GM12872 (cell line): ENCODE data around the gene DPF1.

Source experiments
- TF ChIP-seq, protein P1 (sequence below): IDR thresholded peaks from 3 replicates; pipeline ENCODE4 v1.5.1; 2011; ENCODE audit warnings: low read depth, mild to moderate bottlenecking, low read length, moderate library complexity; ENCODE audit not compliant: insufficient read depth

The DPF1 gene

DNA sequence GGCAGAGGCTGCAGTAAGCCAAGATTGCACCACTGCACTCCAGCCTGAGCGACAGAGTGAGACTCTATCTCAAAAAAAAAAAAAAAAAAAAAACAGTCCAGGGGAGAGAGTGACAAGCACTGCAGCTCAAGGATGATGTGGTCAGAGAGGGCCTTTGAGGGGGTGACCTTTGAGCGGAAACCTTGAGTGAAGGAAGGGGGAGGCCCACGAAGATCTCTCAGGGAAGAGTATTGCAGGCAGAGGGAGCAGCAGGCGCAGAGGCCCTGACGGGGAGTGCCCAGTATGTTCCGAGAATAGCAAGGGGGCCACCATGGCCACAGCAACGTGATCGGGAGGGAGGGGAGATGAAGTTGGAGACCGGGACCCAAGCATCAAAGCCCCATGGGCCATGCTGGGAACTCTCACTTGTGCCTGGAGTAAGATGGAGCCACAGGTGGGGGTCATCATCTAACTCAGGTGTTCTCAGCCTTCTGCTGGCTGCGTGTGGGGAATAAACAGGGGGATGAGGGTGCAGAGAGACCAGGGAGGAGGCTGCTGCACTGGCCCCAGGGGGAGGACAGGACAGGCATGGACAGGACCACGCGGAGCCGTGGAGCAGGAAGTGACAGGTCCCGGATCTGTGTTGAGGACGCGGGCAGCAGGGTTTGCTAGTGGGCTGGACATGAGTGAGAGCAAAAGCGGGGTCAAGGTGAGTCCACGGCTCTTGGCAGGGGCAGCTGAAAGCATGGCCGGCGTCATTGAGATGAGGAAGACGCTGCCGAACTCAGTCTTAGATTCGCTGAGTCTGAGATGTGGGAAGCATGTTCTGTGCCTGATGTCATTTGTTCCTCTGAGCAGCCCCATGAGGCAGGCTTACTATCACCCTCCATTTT is 60.4 kb downstream of the DPF1 start:
- TF ChIP-seq, protein P1, sequence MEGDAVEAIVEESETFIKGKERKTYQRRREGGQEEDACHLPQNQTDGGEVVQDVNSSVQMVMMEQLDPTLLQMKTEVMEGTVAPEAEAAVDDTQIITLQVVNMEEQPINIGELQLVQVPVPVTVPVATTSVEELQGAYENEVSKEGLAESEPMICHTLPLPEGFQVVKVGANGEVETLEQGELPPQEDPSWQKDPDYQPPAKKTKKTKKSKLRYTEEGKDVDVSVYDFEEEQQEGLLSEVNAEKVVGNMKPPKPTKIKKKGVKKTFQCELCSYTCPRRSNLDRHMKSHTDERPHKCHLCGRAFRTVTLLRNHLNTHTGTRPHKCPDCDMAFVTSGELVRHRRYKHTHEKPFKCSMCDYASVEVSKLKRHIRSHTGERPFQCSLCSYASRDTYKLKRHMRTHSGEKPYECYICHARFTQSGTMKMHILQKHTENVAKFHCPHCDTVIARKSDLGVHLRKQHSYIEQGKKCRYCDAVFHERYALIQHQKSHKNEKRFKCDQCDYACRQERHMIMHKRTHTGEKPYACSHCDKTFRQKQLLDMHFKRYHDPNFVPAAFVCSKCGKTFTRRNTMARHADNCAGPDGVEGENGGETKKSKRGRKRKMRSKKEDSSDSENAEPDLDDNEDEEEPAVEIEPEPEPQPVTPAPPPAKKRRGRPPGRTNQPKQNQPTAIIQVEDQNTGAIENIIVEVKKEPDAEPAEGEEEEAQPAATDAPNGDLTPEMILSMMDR: no peak

DNA sequence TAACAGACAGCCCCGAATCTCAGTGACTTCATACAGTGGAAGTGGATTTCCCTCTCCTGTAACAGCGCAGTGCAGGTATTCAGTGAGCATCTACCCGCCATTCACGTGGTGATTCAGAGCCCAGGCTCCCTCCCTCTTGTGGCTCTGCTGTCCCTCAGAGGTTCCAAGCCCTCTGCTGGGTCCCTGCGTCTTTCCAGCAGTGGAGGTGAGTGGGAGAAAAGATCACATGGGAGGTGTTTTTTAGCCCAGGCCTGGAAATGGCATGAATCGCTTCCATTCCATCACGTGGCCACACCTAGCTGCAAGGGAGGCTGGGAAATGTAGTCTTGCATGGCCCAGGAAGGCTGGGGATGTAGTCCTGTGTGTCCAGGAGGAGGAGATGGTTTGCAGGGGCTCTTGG is 61.4 kb downstream of the DPF1 start:
- TF ChIP-seq, protein P1: no peak

DNA sequence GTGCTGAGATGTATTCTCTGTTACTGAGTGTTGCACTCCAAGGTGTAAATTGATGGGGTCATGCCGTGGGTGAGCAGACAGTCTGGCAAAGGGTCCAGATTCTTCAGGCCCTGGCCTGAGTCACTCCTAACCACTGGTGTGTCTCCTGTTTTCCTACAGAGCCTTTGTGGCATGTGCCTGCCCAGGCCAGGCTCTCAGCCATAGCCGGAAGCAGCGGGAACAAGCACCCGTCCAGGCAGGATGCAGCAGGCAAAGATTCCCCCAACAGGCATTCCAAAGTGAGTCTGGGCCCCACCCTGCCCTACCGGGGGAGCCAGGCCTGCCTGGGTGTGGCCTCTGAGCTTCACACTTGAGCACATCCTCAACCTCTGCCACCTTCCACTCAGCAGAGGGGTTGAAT is 61.9 kb downstream of the DPF1 start:
- TF ChIP-seq, protein P1: no peak
